Uterus (tissue), 2 donors: ENCODE results near the gene JAML.

Experiments used
- POLR2A ChIP-seq, 2 donors: fragments of 450-650 bp; IDR thresholded peaks; one replicate each; pipeline ENCODE4 v1.6.1; 2016; ENCODE audit warnings: antibody characterized with exemption in 2 of 2, mild to moderate bottlenecking in 1 of 2, moderate library complexity in 1 of 2
- TF ChIP-seq, protein P1 (sequence below), 4 experiments: fragments of 200-600 bp in 2 of 4; fragments of 450-650 bp in 2 of 4; sonication (generic) in 2 of 4; IDR thresholded peaks; one replicate each; pipeline ENCODE4 v1.5.1; 2016 to 2019; ENCODE audit warnings: antibody characterized with exemption in 4 of 4, mild to moderate bottlenecking in 2 of 4, moderate library complexity in 1 of 4

- TF ChIP-seq, protein P1, sequence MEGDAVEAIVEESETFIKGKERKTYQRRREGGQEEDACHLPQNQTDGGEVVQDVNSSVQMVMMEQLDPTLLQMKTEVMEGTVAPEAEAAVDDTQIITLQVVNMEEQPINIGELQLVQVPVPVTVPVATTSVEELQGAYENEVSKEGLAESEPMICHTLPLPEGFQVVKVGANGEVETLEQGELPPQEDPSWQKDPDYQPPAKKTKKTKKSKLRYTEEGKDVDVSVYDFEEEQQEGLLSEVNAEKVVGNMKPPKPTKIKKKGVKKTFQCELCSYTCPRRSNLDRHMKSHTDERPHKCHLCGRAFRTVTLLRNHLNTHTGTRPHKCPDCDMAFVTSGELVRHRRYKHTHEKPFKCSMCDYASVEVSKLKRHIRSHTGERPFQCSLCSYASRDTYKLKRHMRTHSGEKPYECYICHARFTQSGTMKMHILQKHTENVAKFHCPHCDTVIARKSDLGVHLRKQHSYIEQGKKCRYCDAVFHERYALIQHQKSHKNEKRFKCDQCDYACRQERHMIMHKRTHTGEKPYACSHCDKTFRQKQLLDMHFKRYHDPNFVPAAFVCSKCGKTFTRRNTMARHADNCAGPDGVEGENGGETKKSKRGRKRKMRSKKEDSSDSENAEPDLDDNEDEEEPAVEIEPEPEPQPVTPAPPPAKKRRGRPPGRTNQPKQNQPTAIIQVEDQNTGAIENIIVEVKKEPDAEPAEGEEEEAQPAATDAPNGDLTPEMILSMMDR (IDR thresholded peaks at IDR 0.05), result no peak
- TF ChIP-seq POLR2A (IDR thresholded peaks at IDR 0.05), result no peak
Measured at GRCh38 chr11:118166641-118167040, 58.2 kb downstream of the JAML start.
